Metanephros (tissue), 1 donor: ENCODE results near the gene CLRN1. TPM values are rescaled to one million over a fixed set of nuclear protein-coding genes. Genes with fewer than 3 reads are reported as not detected.

Experiments used
- total RNA-seq: library from RNA; depleted of rRNA; stranded (reverse); fragments of >200 nt; gene quantifications from one replicate; pipeline ENCODE4 v1.2.3, GENCODE V29; 2014

Gene CLRN1
- total RNA-seq: not detected

GRCh38 chr3:150972366-150973071, at the start of gene CLRN1:
Gene CLRN1 (minus strand): TSS chr3:150972727. CDS start chr3:150972708, 19 bp downstream.

GRCh38 chr3:150905339-150905738, 67.2 kb downstream of the CLRN1 start, which contains the start of gene MINDY4B:
Gene MINDY4B (minus strand): TSS chr3:150905439. CDS start chr3:150905439, 0 bp downstream.

Other genes with a start within 250 kb of the CLRN1 start
- gene SIAH2, start 209.6 kb downstream of the CLRN1 start, total RNA-seq: 39.3 TPM
- gene MINDY4B, start 67.3 kb downstream of the CLRN1 start, total RNA-seq: not detected
- gene MED12L, start 112.9 kb upstream of the CLRN1 start, total RNA-seq: 5.9 TPM
- gene GPR171, start 230.5 kb upstream of the CLRN1 start, total RNA-seq: 13.7 TPM